Activated B cell treated with CpG ODN at 0.5 μM for 24 hours (primary cell): ENCODE data around the gene CFAP53. TPM values are rescaled to one million over a fixed set of nuclear protein-coding genes. Genes with fewer than 3 reads are reported as not detected.

Source experiments
- ATAC-seq: fragments of 200-7000 bp; cut with Tn5 transposase; one replicate; pipeline ENCODE4 v1.10.0; 2021; ENCODE audit warnings: low read depth, mild to moderate bottlenecking, moderate library complexity
- CTCF ChIA-PET: fragments of 350-600 bp; sonication (Branson Sonifier 250); formaldehyde crosslinking; loops from one replicate; lab custom pipeline; 2021; ENCODE audit warnings: antibody characterized with exemption; lab: Charles Lee
- POLR2A ChIA-PET: fragments of 350-600 bp; sonication (Branson Sonifier 250); formaldehyde crosslinking; loops from one replicate; lab custom pipeline; 2021; ENCODE audit warnings: antibody characterized with exemption; lab: Charles Lee
- DNase-seq: peaks from one replicate; pipeline ENCODE4 v3.0.0; 2022
- H3K27ac Mint-ChIP-seq: one replicate; pipeline ENCODE4 v1.8.0; 2020; ENCODE audit warnings: mixed read lengths
- H3K27me3 Mint-ChIP-seq: one replicate; pipeline ENCODE4 v1.8.0; 2021; ENCODE audit warnings: mixed read lengths
- H3K36me3 Mint-ChIP-seq: one replicate; pipeline ENCODE4 v1.8.0; 2021; ENCODE audit warnings: low read depth, mixed read lengths
- H3K4me1 Mint-ChIP-seq: one replicate; pipeline ENCODE4 v1.8.0; 2021; ENCODE audit warnings: mixed read lengths
- H3K4me3 Mint-ChIP-seq: one replicate; pipeline ENCODE4 v1.8.0; 2020; ENCODE audit warnings: mild to moderate bottlenecking, mixed read lengths
- H3K9me3 Mint-ChIP-seq: one replicate; pipeline ENCODE4 v1.8.0; 2020; ENCODE audit warnings: mixed read lengths
- CTCF ChIP-seq: fragments of 200-600 bp; IDR thresholded peaks from one replicate; pipeline ENCODE4 v1.8.0; 2022; ENCODE audit warnings: antibody characterized with exemption, mild to moderate bottlenecking
- intact Hi-C: fragments of 100-400 bp; cut with micrococcal nuclease; formaldehyde crosslinking; loops from one replicate; pipeline ENCODE4 v1.15.1; 2024
- total RNA-seq: library from RNA; stranded (reverse); gene quantifications from 2 replicates; pipeline ENCODE4 v1.2.3, GENCODE V29; 2022

Gene CFAP53
- total RNA-seq, 1 donor from 2014 or later: 0.29 TPM

GRCh38 chr18:50273203-50274043 is 7.1 kb upstream of the CFAP53 start:
- CTCF ChIA-PET: no interaction called here
- H3K4me1 Mint-ChIP-seq: peaks cover 4% of the 10 kb centered on the region
- H3K27ac Mint-ChIP-seq: no peak overlapping the region
- H3K27me3 Mint-ChIP-seq: no peaks in the 10 kb centered on the region
- POLR2A ChIA-PET: no interaction called here
- H3K4me3 Mint-ChIP-seq: no peak overlapping the region
- DNase-seq: no peak
- no peak for ATAC-seq
- intact Hi-C loops: no loop called here
- TF ChIP-seq CTCF: no peak
- no peaks in the 10 kb centered on the region for H3K9me3 Mint-ChIP-seq
- peaks cover 84% of the 10 kb centered on the region for H3K36me3 Mint-ChIP-seq

DNA sequence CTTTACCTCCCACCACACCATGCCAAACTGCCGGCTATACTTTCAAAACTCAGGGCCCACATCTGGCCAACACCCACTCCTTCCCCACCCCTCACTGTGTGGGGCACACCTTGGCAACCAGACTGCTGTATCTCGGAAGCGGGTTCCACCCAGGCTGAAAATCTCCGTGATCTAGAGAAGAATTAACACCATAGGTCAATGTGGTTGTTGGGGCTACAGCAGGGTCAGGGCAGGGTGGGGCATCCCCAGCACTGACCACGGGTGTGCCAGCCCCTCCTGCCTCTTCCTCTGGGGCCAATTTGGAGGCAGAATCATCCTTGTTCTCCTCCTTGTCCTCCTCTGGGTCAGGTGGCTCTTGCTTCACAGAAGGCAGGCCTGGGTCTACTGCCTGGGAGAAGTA is 6.3 kb upstream of the CFAP53 start:
- CTCF ChIA-PET: no interaction called here
- no peak for ATAC-seq
- Mint-ChIP-seq H3K4me3 (no peak overlapping the region), H3K27ac (no peak overlapping the region), H3K27me3 (no peaks in the 10 kb centered on the region), H3K36me3 (peaks cover 80% of the 10 kb centered on the region), H3K9me3 (no peaks in the 10 kb centered on the region), H3K4me1 (peaks cover 10% of the 10 kb centered on the region)
- TF ChIP-seq CTCF: no peak
- POLR2A ChIA-PET: no interaction called here
- no peak for DNase-seq
- intact Hi-C loops: no loop called here

- Mint-ChIP-seq H3K4me3 (peak overlapping the region; percentile 89), H3K36me3 (peaks cover 40% of the 10 kb centered on the region), H3K4me1 (peaks cover 28% of the 10 kb centered on the region), H3K27ac (peak overlapping the region; percentile 88), H3K27me3 (no peaks in the 10 kb centered on the region), H3K9me3 (no peaks in the 10 kb centered on the region)
- TF ChIP-seq CTCF: peak; percentile 39
- ATAC-seq (peak; percentile 74), DNase-seq (peak; percentile 87)
- intact Hi-C loops: loop anchor here (1.0 to 10.0 kb wide), 7 partner anchors 44 to 1793 kb away; partner anchors contain the start of gene MYO5B
- ChIA-PET CTCF (interaction anchor here (0.9 to 3.6 kb wide), 13 partner anchors 9 to 93 kb away, joined by 3 to 30 read pairs (median 5); partner anchors contain the start of gene MBD1), POLR2A (interaction anchor here (1.4 to 4.0 kb wide), 2 partner anchors 13 to 88 kb away, joined by 4 to 44 read pairs; partner anchors contain the start of gene MBD1)
Observed at GRCh38 chr18:50268022-50268747, 1.9 kb upstream of the CFAP53 start.

DNA sequence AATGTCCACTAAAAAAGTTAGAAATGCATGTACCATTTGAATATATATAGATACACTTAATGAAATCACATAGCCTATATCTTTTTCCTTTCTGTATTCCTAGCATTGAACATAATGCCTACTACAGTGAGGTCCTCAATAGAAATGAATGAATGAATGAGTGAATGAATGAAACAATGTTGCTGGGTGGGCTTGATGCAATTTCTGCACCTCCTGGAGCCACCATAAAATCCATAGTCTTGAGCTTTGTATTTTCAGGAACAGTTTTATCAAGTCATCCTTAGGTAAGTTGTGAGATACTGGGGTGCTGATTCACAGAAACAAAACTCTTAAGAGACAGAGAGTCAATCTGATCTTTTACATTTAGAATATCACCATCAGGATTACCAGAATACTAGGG is 3.3 kb downstream of the CFAP53 start:
- no peaks in the 10 kb centered on the region for H3K36me3 Mint-ChIP-seq
- DNase-seq: no peak
- no peak for TF ChIP-seq CTCF
- POLR2A ChIA-PET: no interaction called here
- no peak overlapping the region for H3K4me3 Mint-ChIP-seq
- peaks cover 23% of the 10 kb centered on the region for H3K4me1 Mint-ChIP-seq
- peaks cover 4% of the 10 kb centered on the region for H3K27me3 Mint-ChIP-seq
- no peak for ATAC-seq
- CTCF ChIA-PET: no interaction called here
- H3K9me3 Mint-ChIP-seq: no peaks in the 10 kb centered on the region
- intact Hi-C loops: loop anchor here (10.0 kb wide), 1 partner anchor 1788 kb away; no protein-coding TSS in a partner anchor
- H3K27ac Mint-ChIP-seq: no peak overlapping the region

- no peak for ATAC-seq
Observed at GRCh38 chr18:50250935-50251334, 15.4 kb downstream of the CFAP53 start.

More at GRCh38 chr18:50250935-50251334, 15.4 kb downstream of the CFAP53 start:
- Mint-ChIP-seq H3K27ac (no peak overlapping the region), H3K36me3 (no peaks in the 10 kb centered on the region), H3K4me3 (no peak overlapping the region), H3K27me3 (peaks cover 3% of the 10 kb centered on the region), H3K9me3 (no peaks in the 10 kb centered on the region), H3K4me1 (no peaks in the 10 kb centered on the region)
- POLR2A ChIA-PET: no interaction called here
- intact Hi-C loops: no loop called here
- CTCF ChIA-PET: no interaction called here
- no peak for TF ChIP-seq CTCF
- DNase-seq: no peak
